ENCODE data around the gene DSG2.
"Not testable (repeated sequence)": the region's sequence is repeated elsewhere in the genome, so short reads cannot be mapped to it uniquely, and the experiment has no call there.

The DSG2 gene

GRCh38 chr18:31500051-31500688 lies 2.2 kb downstream of the DSG2 start:
- no peak for DNase-seq (ENCODE audit: low read depth in 2 of 2)

GRCh38 chr18:31503011-31503410 lies 5.0 kb downstream of the DSG2 start:
- DNase-seq (ENCODE audit: low read depth in 2 of 2): no peak

GRCh38 chr18:31504455-31505147 lies 6.6 kb downstream of the DSG2 start:
- DNase-seq (ENCODE audit: low read depth in 2 of 2): no peak

- DNase-seq (ENCODE audit: low read depth in 2 of 2): no peak
These were observed 7.2 kb downstream of the DSG2 start for GRCh38 chr18:31505156-31505555.

- no peak for DNase-seq (ENCODE audit: low read depth in 2 of 2)
These were observed 8.2 kb downstream of the DSG2 start for GRCh38 chr18:31506024-31506742.

GRCh38 chr18:31507124-31507523 lies 9.1 kb downstream of the DSG2 start:
- not testable (repeated sequence) for DNase-seq (ENCODE audit: low read depth in 2 of 2)

- DNase-seq (ENCODE audit: low read depth in 2 of 2): no peak
These were observed 10.8 kb downstream of the DSG2 start for GRCh38 chr18:31508781-31509180.

GRCh38 chr18:31509571-31509970 lies 11.6 kb downstream of the DSG2 start:
- no peak for DNase-seq (ENCODE audit: low read depth in 2 of 2)

GRCh38 chr18:31510319-31510718 lies 12.3 kb downstream of the DSG2 start:
- no peak for DNase-seq (ENCODE audit: low read depth in 2 of 2)

- DNase-seq (ENCODE audit: low read depth in 2 of 2): no peak
These were observed 13.1 kb downstream of the DSG2 start for GRCh38 chr18:31511098-31511497.

GRCh38 chr18:31512203-31512764 lies 14.3 kb downstream of the DSG2 start:
- no peak for DNase-seq (ENCODE audit: low read depth in 2 of 2)

GRCh38 chr18:31513189-31513935 lies 15.4 kb downstream of the DSG2 start:
- DNase-seq (ENCODE audit: low read depth in 2 of 2): no peak

GRCh38 chr18:31516437-31516836 lies 18.5 kb downstream of the DSG2 start:
- DNase-seq (ENCODE audit: low read depth in 2 of 2): no peak

- DNase-seq (ENCODE audit: low read depth in 2 of 2): no peak
These were observed 28.4 kb downstream of the DSG2 start for GRCh38 chr18:31526374-31526773.

- DNase-seq (ENCODE audit: low read depth in 2 of 2): no peak
These were observed 35.3 kb downstream of the DSG2 start for GRCh38 chr18:31533236-31533635.

GRCh38 chr18:31538837-31539236 lies 40.9 kb downstream of the DSG2 start:
- no peak for DNase-seq (ENCODE audit: low read depth in 2 of 2)

- no peak for DNase-seq (ENCODE audit: low read depth in 2 of 2)
These were observed 48.5 kb downstream of the DSG2 start for GRCh38 chr18:31546476-31546875.

GRCh38 chr18:31548853-31549252 lies 50.9 kb downstream of the DSG2 start:
- no peak for DNase-seq (ENCODE audit: low read depth in 2 of 2)

GRCh38 chr18:31549416-31549815 lies 51.4 kb downstream of the DSG2 start:
- no peak for DNase-seq (ENCODE audit: low read depth in 2 of 2)

- DNase-seq (ENCODE audit: low read depth in 2 of 2): no peak
These were observed 53.9 kb downstream of the DSG2 start for GRCh38 chr18:31551883-31552282.

GRCh38 chr18:31553800-31554199 lies 55.8 kb downstream of the DSG2 start:
- no peak for DNase-seq (ENCODE audit: low read depth in 2 of 2)

- no peak for DNase-seq (ENCODE audit: low read depth in 2 of 2)
These were observed 56.8 kb downstream of the DSG2 start for GRCh38 chr18:31554776-31555175.

All from stimulated activated CD4-positive, alpha-beta T cell treated with anti-CD3 and anti-CD28 coated beads, Interleukin-15, amount 100 ng/mL, for 48 hours (primary cell).